SK-N-SH treated with all-trans-retinoic acid at 6 μM for 48 hours (cell line): Measurements from ENCODE around the gene PPP1R13B.

ENCODE experiments used
- ARNTL ChIP-seq: fragments of 450-650 bp; formaldehyde crosslinking; IDR thresholded peaks from 2 replicates; pipeline ENCODE4 v1.5.0; 2020; ENCODE audit warnings: low read depth, mild to moderate bottlenecking, moderate library complexity, borderline replicate concordance
- BACH2 ChIP-seq: fragments of 250-450 bp; sonication (Bioruptor Pico); IDR thresholded peaks from 2 replicates; pipeline ENCODE4 v1.9.0; 2021; ENCODE audit warnings: mild to moderate bottlenecking, borderline replicate concordance
- ISL1 ChIP-seq: fragments of 250-450 bp; sonication (Bioruptor Pico); IDR thresholded peaks from 2 replicates; pipeline ENCODE4 v2.1.2; 2022; ENCODE audit warnings: mild to moderate bottlenecking, moderate library complexity
- OSR1 ChIP-seq: fragments of 250-450 bp; sonication (Bioruptor Pico); IDR thresholded peaks from 2 replicates; pipeline ENCODE4 v1.8.0; 2022; ENCODE audit warnings: moderate library complexity, mild to moderate bottlenecking, inconsistent platforms
- PATZ1 ChIP-seq: fragments of 250-450 bp; sonication (Bioruptor Pico); IDR thresholded peaks from 2 replicates; pipeline ENCODE4 v1.8.0; 2020; ENCODE audit warnings: mild to moderate bottlenecking, moderate library complexity, borderline replicate concordance
- POU6F1 ChIP-seq: fragments of 250-450 bp; sonication (Bioruptor Pico); IDR thresholded peaks from 2 replicates; pipeline ENCODE4 v1.8.0; 2021; ENCODE audit warnings: low read depth, mild to moderate bottlenecking, moderate library complexity, borderline replicate concordance
- PPARA ChIP-seq: fragments of 250-450 bp; sonication (Bioruptor Pico); IDR thresholded peaks from 2 replicates; pipeline ENCODE4 v1.5.0; 2020; ENCODE audit warnings: mild to moderate bottlenecking, borderline replicate concordance
- RARB ChIP-seq: fragments of 250-450 bp; sonication (Bioruptor Pico); IDR thresholded peaks from 2 replicates; pipeline ENCODE4 v1.8.0; 2021; ENCODE audit warnings: mild to moderate bottlenecking, moderate library complexity
- ZNF565 ChIP-seq: fragments of 450-650 bp; formaldehyde crosslinking; conservative IDR thresholded peaks from 2 replicates; pipeline ENCODE4 v1.5.0; 2020; ENCODE audit warnings: low read depth, mild to moderate bottlenecking, moderate library complexity
- ZNF8 ChIP-seq: fragments of 450-650 bp; formaldehyde crosslinking; IDR thresholded peaks from 2 replicates; pipeline ENCODE4 v1.5.0; 2020; ENCODE audit warnings: mild to moderate bottlenecking, moderate library complexity
- TF ChIP-seq, protein P1 (sequence below): fragments of 250-450 bp; sonication (Bioruptor Pico); IDR thresholded peaks from 2 replicates; pipeline ENCODE4 v1.5.1; 2021; ENCODE audit warnings: mild to moderate bottlenecking, moderate library complexity

- no peak for TF ChIP-seq PATZ1 (CRISPR knock-in tag)
- no peak for TF ChIP-seq ARNTL (CRISPR knock-in tag)
- TF ChIP-seq ZNF565 (CRISPR knock-in tag): no peak
- no peak for TF ChIP-seq RARB
- TF ChIP-seq, protein P1, sequence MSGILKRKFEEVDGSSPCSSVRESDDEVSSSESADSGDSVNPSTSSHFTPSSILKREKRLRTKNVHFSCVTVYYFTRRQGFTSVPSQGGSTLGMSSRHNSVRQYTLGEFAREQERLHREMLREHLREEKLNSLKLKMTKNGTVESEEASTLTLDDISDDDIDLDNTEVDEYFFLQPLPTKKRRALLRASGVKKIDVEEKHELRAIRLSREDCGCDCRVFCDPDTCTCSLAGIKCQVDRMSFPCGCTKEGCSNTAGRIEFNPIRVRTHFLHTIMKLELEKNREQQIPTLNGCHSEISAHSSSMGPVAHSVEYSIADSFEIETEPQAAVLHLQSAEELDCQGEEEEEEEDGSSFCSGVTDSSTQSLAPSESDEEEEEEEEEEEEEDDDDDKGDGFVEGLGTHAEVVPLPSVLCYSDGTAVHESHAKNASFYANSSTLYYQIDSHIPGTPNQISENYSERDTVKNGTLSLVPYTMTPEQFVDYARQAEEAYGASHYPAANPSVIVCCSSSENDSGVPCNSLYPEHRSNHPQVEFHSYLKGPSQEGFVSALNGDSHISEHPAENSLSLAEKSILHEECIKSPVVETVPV (CRISPR knock-in tag): no peak
- TF ChIP-seq POU6F1: no peak
- no peak for TF ChIP-seq ZNF8 (CRISPR knock-in tag)
- no peak for TF ChIP-seq OSR1
- no peak for TF ChIP-seq BACH2 (CRISPR knock-in tag)
- TF ChIP-seq ISL1 (CRISPR knock-in tag): no peak
- TF ChIP-seq PPARA: no peak
Observed at GRCh38 chr14:103884854-103885253, 37.5 kb upstream of the PPP1R13B start.
